ENCODE results near the gene PPBP. TPM values are rescaled to one million over a fixed set of nuclear protein-coding genes. Genes with fewer than 3 reads are reported as not detected.

The PPBP gene
- total and polyA plus RNA-seq, 4 donors, result 0.67 to 55.0 (median 1.4) TPM

DNA sequence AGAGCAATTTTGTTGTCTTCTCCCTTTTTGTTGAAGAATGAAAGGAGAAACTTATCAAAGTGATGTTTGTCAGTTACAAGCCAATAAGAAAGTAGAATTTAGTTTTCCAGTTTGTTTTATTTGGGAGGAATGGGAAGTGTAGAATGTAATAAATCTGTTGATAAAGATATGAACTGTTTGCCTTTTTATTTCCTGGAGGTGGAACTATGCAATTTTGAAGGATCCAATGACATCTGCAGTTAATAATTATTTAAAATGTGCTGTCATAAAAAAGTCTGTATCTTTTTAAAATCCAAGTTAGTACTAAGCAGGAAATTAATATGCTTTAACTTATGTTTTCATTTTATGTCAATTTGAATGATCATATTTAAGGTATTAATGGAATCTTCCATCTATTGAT, 51.0 kb downstream of the PPBP start:
- DNase-seq (ENCODE audit: low spot score), result no peak
- H3K9me3 ChIP-seq (ENCODE audit: control insufficient read depth in 4 of 4, low read length in 3 of 4), result no peaks in the 10 kb centered on the region
- no peak overlapping the region for H3K9ac ChIP-seq (ENCODE audit: low read depth in 1 of 2, low read length in 2 of 2)
- no peaks in the 10 kb centered on the region for H3K4me1 ChIP-seq (ENCODE audit: control insufficient read depth in 4 of 4, insufficient read depth in 4 of 4, low read length in 3 of 4)
- no peak overlapping the region for H3K27ac ChIP-seq (ENCODE audit: low read depth in 1 of 2, low read length in 2 of 2)
- H3K4me3 ChIP-seq (ENCODE audit: low read depth in 1 of 3, low read length in 3 of 3), result no peak overlapping the region
- H3K27me3 ChIP-seq (ENCODE audit: control insufficient read depth in 4 of 4, insufficient read depth in 4 of 4, low read length in 3 of 4), result no peaks in the 10 kb centered on the region
- no peak for TF ChIP-seq TAF1 (conservative IDR thresholded peaks at IDR 0.05)
- no peak for TF ChIP-seq GABPA (IDR thresholded peaks at IDR 0.05 in 1 of 2, conservative IDR thresholded peaks at IDR 0.05 in 1 of 2)
- TF ChIP-seq HNF4G (IDR thresholded peaks at IDR 0.05), result no peak
- TF ChIP-seq, protein P1, sequence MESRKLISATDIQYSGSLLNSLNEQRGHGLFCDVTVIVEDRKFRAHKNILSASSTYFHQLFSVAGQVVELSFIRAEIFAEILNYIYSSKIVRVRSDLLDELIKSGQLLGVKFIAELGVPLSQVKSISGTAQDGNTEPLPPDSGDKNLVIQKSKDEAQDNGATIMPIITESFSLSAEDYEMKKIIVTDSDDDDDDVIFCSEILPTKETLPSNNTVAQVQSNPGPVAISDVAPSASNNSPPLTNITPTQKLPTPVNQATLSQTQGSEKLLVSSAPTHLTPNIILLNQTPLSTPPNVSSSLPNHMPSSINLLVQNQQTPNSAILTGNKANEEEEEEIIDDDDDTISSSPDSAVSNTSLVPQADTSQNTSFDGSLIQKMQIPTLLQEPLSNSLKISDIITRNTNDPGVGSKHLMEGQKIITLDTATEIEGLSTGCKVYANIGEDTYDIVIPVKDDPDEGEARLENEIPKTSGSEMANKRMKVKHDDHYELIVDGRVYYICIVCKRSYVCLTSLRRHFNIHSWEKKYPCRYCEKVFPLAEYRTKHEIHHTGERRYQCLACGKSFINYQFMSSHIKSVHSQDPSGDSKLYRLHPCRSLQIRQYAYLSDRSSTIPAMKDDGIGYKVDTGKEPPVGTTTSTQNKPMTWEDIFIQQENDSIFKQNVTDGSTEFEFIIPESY (IDR thresholded peaks at IDR 0.05), result no peak
- TF ChIP-seq, protein P2, sequence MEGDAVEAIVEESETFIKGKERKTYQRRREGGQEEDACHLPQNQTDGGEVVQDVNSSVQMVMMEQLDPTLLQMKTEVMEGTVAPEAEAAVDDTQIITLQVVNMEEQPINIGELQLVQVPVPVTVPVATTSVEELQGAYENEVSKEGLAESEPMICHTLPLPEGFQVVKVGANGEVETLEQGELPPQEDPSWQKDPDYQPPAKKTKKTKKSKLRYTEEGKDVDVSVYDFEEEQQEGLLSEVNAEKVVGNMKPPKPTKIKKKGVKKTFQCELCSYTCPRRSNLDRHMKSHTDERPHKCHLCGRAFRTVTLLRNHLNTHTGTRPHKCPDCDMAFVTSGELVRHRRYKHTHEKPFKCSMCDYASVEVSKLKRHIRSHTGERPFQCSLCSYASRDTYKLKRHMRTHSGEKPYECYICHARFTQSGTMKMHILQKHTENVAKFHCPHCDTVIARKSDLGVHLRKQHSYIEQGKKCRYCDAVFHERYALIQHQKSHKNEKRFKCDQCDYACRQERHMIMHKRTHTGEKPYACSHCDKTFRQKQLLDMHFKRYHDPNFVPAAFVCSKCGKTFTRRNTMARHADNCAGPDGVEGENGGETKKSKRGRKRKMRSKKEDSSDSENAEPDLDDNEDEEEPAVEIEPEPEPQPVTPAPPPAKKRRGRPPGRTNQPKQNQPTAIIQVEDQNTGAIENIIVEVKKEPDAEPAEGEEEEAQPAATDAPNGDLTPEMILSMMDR (IDR thresholded peaks at IDR 0.05; ENCODE audit: low read depth, low read length, missing input control), result no peak
- no peak for TF ChIP-seq JUND (IDR thresholded peaks at IDR 0.05)
- TF ChIP-seq, protein P3, sequence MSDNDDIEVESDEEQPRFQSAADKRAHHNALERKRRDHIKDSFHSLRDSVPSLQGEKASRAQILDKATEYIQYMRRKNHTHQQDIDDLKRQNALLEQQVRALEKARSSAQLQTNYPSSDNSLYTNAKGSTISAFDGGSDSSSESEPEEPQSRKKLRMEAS (IDR thresholded peaks at IDR 0.05), result no peak
- no peak for TF ChIP-seq SP1 (IDR thresholded peaks at IDR 0.05)
- TF ChIP-seq RAD21 (IDR thresholded peaks at IDR 0.05), result no peak
- no peak for TF ChIP-seq FOXA1 (IDR thresholded peaks at IDR 0.05)
- TF ChIP-seq, protein P4, sequence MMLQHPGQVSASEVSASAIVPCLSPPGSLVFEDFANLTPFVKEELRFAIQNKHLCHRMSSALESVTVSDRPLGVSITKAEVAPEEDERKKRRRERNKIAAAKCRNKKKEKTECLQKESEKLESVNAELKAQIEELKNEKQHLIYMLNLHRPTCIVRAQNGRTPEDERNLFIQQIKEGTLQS (IDR thresholded peaks at IDR 0.05), result no peak
- no peak for TF ChIP-seq NR2F2 (IDR thresholded peaks at IDR 0.05)
- no peak for TF ChIP-seq HNF4A (conservative IDR thresholded peaks at IDR 0.05)
- no peak for TF ChIP-seq EGR1 (IDR thresholded peaks at IDR 0.05; ENCODE audit: low read depth in 2 of 2)
- no peak for TF ChIP-seq RXRA (IDR thresholded peaks at IDR 0.05)
- TF ChIP-seq, protein P5, sequence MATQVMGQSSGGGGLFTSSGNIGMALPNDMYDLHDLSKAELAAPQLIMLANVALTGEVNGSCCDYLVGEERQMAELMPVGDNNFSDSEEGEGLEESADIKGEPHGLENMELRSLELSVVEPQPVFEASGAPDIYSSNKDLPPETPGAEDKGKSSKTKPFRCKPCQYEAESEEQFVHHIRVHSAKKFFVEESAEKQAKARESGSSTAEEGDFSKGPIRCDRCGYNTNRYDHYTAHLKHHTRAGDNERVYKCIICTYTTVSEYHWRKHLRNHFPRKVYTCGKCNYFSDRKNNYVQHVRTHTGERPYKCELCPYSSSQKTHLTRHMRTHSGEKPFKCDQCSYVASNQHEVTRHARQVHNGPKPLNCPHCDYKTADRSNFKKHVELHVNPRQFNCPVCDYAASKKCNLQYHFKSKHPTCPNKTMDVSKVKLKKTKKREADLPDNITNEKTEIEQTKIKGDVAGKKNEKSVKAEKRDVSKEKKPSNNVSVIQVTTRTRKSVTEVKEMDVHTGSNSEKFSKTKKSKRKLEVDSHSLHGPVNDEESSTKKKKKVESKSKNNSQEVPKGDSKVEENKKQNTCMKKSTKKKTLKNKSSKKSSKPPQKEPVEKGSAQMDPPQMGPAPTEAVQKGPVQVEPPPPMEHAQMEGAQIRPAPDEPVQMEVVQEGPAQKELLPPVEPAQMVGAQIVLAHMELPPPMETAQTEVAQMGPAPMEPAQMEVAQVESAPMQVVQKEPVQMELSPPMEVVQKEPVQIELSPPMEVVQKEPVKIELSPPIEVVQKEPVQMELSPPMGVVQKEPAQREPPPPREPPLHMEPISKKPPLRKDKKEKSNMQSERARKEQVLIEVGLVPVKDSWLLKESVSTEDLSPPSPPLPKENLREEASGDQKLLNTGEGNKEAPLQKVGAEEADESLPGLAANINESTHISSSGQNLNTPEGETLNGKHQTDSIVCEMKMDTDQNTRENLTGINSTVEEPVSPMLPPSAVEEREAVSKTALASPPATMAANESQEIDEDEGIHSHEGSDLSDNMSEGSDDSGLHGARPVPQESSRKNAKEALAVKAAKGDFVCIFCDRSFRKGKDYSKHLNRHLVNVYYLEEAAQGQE (IDR thresholded peaks at IDR 0.05), result no peak
- TF ChIP-seq YY1 (IDR thresholded peaks at IDR 0.05), result no peak
- no peak for TF ChIP-seq FOXA2 (IDR thresholded peaks at IDR 0.05)
- H3K36me3 ChIP-seq (ENCODE audit: control insufficient read depth in 4 of 4, insufficient read depth in 3 of 4, low read depth in 1 of 4, low read length in 3 of 4), result no peaks in the 10 kb centered on the region

Small RNA genes within 50 kb of the gene (small RNA-seq; reads per million reads assigned to genes)
- not detected for gene RN7SL218P

Other genes starting within 250 kb of the PPBP start
- gene CXCL8, start 247.6 kb downstream of the PPBP start, total RNA-seq, result 1 to 10 TPM; 1.5 to 3.8 TPM
- gene CXCL8, start 247.6 kb downstream of the PPBP start, polyA plus RNA-seq, result under 1 TPM; 0.33 to 0.65 TPM
- 1 to 10 TPM in 1 of 2 donors, under 1 TPM in 1; 0.19 to 5.5 TPM for gene CXCL6, start 151.5 kb downstream of the PPBP start, total RNA-seq
- 1 to 10 TPM; 3.0 to 3.4 TPM for gene CXCL6, start 151.5 kb downstream of the PPBP start, polyA plus RNA-seq
- gene PF4V1, start 134.9 kb downstream of the PPBP start, total RNA-seq, result 1 to 10 TPM in 1 of 2 donors, not detected in 1; 3.4 TPM
- gene PF4V1, start 134.9 kb downstream of the PPBP start, polyA plus RNA-seq, result under 1 TPM; 0.16 to 0.74 TPM
- 1 to 10 TPM in 1 of 2 donors, not detected in 1; 4.2 TPM for gene CXCL1, start 118.8 kb downstream of the PPBP start, total RNA-seq
- 1 to 10 TPM in 1 of 2 donors, under 1 TPM in 1; 0.97 to 2.8 TPM for gene CXCL1, start 118.8 kb downstream of the PPBP start, polyA plus RNA-seq
- gene PF4, start 6.2 kb downstream of the PPBP start, total RNA-seq, result 10 to 100 TPM in 1 of 2 donors, not detected in 1; 38.5 TPM
- gene PF4, start 6.2 kb downstream of the PPBP start, polyA plus RNA-seq, result 1 to 10 TPM; 1.1 TPM
- under 1 TPM; 0.14 to 0.33 TPM for gene CXCL5, start 10.5 kb upstream of the PPBP start, total RNA-seq
- under 1 TPM in 1 of 2 donors, not detected in 1; 0.03 TPM for gene CXCL5, start 10.5 kb upstream of the PPBP start, polyA plus RNA-seq
- gene CXCL3, start 50.5 kb upstream of the PPBP start, total RNA-seq, result under 1 TPM; 0.51 to 0.75 TPM
- gene CXCL3, start 50.5 kb upstream of the PPBP start, polyA plus RNA-seq, result under 1 TPM; 0.07 to 0.96 TPM
- gene CXCL2, start 111.0 kb upstream of the PPBP start, total RNA-seq, result 100 to 1,000 TPM in 1 of 2 donors, 1 to 10 TPM in 1; 3.7 to 110 TPM
- 100 to 1,000 TPM in 1 of 2 donors, 10 to 100 TPM in 1; 45.3 to 680 TPM for gene CXCL2, start 111.0 kb upstream of the PPBP start, polyA plus RNA-seq
- 10 to 100 TPM in 1 of 2 donors, 1 to 10 TPM in 1; 7.4 to 51.5 TPM for gene MTHFD2L, start 169.9 kb upstream of the PPBP start, total RNA-seq
- gene MTHFD2L, start 169.9 kb upstream of the PPBP start, polyA plus RNA-seq, result 10 to 100 TPM; 15.5 to 46.7 TPM